Stimulated activated CD4-positive, alpha-beta T cell treated with anti-CD3 and anti-CD28 coated beads, Interleukin-12 subunit alpha, Interleukin-12 subunit beta, amount 100 ng/mL, for 4 hours (primary cell): ENCODE measurements around the gene LTB4R.

Experiments used
- DNase-seq: peaks from one replicate; pipeline ENCODE4 v3.0.0-alpha.2; 2020

The LTB4R gene, protein sequence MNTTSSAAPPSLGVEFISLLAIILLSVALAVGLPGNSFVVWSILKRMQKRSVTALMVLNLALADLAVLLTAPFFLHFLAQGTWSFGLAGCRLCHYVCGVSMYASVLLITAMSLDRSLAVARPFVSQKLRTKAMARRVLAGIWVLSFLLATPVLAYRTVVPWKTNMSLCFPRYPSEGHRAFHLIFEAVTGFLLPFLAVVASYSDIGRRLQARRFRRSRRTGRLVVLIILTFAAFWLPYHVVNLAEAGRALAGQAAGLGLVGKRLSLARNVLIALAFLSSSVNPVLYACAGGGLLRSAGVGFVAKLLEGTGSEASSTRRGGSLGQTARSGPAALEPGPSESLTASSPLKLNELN

GRCh38 chr14:24310646-24311604 lies at the start of gene LTB4R:
Gene LTB4R (plus strand): TSS chr14:24311502. CDS start chr14:24315652, 4,150 bp downstream.
- peak; percentile 50 for DNase-seq

DNA sequence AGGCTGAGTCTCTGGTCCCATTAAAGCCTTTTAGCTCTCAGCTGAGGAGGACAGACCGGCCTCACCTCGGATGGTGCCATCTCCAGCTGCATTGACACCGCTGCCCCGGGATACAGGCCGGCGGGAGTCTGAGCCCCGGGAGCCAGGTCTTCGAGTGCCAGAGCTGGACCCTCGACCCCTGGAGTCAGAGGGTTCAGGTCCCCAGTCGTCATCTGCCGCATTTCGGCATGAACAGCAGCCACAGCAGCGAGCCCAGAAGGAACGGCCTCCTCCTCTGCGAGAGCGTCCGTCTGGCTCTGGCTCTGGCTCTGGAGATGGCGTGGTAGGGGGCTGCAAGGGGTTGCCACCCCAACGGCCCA lies 49.4 kb upstream of the LTB4R start:
- no peak for DNase-seq

DNA sequence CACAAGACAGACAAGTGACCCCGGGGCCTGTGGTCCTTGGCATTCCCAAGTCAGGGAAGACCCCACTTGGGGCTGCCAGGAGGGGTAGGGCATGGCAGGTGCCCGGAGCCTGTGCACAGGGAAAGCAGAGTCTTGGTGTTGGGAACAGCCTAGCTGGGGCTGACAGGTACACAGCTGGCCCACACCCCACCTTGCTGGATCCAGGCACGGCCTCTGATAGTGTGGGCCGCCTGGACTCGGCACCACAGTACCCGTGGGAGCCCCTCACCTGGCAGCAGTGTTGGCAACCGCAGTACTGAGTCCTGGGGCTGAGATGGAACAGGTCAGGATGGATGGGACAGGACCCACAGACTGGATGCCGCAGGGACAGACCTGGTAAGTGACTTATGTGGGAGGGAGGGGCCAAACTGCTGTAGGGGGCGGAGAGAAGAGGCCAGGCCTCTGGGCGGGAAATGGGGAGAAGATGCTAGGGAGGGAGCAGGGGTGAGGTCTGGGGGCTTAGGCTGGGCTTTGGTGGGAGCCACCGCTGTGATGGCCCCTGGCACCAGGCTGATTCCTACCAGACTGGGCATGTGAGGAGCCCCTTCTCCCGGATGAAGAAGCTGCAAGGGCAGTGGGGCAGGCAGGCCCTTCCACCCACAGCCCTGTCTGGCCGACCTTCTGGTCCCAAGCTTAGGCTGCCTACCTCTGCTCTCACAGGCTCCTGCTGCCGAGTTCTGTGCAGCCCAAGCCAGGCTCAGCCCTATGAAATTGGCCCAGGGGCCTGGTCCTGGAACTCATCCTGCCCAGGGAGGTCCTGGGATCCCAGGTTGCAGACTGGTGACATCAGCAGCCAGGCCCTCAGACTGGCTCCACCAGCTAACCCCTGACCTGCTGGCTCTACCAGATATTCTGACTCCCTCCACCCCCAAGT lies 48.2 kb upstream of the LTB4R start, which contains the start of gene TGM1:
TGM1 (minus strand) TSS at position 357 of the 913 bp plus-strand sequence. CDS start 825 bp downstream, outside the sequence.
- no peak for DNase-seq

DNA sequence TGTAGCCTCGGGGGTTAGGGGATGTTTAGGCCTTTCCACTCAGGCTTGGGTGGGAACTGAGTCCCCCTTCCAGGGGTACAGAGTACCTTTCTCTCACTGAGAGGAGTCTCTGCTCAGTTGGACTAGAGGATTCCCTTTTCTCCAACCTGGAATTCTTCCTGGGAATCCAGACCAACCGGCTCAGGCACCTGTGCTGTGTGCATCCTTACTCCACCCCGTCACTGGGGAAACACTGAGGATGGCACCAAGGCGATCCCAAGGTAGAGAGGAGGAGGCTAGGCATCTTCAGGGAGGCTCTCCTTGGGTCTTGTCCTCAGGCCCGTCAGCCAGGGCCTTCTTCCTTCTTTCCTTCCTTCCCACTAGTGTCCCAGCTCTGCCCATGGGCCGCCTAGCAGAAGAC lies 47.5 kb upstream of the LTB4R start:
- DNase-seq: no peak

GRCh38 chr14:24264298-24264697 lies 47.0 kb upstream of the LTB4R start:
- DNase-seq: no peak

- no peak for DNase-seq
These were observed 44.7 kb upstream of the LTB4R start for GRCh38 chr14:24266344-24267244.

DNA sequence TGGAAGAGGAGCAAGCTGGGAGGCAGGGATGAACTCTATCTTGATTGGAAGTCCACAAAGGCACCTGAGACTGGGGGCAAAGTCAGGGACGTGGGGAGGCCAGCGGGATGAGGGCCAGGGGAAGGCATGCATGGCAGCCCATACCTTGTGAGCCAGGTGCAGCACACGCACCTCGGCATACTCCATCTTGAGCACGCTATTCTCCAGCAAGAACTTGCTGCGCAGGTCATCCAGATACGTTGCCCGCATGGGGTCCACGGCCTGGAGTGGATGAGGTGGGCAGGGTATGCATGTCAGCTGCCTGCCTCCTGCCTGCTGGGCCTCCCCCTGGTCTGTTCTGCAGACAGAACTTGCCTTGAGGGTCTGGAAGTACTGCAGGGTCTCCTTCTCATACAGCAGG lies 43.8 kb upstream of the LTB4R start:
- DNase-seq: no peak

DNA sequence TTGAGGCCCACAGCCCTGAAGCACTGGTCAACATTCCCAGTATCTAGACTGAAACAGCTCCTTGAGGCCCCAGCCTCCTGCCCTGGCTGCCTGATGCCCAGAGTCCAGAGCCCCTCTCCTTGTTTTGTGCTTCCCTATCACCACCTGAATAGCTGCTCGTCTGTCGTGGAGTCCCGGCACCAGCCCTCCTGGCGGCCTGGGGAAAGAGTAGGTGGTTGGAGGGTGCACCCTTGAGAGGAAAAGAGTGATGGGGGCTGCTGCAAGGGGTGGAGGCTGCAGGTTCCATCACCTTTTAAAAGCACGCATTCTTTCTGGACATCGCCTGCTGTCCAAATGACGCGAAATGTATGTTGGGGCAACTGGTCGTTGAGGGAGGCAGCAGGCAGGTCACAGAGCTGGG lies 43.1 kb upstream of the LTB4R start:
- no peak for DNase-seq

DNA sequence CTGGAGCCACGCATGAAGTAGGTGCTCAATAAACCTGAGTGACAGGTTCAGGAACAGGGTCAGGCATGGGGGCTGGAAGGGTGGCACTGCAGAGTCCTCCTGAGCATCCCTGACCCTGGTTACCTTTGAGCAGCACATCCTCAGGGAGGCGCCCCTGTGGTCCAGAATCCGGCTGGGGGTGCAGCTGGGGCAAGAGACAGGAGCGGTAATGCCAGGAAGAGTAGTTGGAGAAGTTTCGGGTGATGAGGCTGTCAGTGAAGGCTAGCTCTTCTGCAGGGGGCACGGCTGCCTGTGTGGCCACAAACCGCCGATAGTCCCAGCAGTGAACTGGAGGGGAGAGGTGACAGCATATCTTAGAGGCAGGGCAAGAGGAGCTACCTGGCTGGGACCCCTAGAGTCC lies 41.9 kb upstream of the LTB4R start:
- no peak for DNase-seq

DNA sequence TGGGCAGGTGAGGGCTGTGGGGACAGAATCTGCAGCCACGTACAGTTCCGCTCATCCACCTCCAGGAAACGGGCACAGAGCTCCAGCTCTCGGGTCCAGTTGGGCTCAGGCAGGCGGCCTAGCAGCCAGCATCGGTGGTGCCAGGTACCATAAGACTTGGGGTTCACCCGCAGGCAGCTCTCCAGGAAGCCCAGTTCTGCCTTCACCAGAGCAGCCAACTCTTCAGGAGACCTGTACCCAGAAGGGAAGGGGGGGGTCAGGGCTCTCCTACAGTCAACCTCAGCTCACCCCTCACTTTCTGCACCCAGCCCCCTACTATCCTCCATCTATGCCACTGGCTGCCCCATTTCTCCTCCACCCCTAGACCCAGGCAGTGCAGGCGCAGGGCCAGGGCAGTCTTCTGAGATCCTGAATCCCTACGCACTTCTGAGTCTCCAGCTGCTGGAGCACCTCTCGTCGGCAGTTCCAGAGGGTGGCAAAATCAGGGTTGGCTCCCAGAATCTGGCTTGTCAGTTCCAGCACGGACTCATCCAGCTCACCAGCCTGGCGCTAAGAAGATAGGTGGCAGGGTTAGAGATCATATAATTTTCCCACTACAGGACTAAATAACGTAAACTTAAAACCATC lies 41.3 kb upstream of the LTB4R start:
- no peak for DNase-seq

DNA sequence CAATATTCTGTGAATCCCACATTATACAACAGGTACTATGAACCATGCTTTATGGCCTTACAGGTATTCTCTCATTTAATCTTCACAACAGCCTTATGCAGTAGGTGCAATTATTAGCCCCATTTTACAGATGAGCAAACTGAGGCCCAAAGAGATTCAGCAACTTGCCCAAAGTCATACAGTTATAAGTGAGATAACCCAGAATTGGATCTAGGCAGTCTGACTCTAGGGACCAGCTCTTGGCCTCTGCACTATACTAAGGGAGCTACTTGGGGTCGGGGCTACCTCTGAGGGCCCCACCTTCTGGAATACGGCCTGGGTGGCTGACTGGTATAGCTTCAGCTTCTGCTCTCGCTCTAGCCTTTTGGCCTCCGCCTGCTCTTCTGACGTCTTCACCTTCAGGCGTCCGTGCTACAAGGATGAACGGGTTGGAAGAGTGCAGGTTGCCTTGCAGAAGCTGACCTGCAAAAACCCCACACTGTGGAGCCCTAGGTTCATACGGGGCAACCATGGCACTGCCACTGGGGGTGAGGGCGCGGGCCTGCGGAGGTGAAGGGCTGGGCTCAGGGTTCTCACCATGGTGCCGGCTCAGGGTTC lies 40.7 kb upstream of the LTB4R start:
- DNase-seq: no peak

GRCh38 chr14:24271134-24271833 lies 40.0 kb upstream of the LTB4R start, which contains the start of gene RABGGTA:
Gene RABGGTA (minus strand): TSS chr14:24271597. CDS start chr14:24271115, 482 bp downstream.
- peak; percentile 84 for DNase-seq

GRCh38 chr14:24271834-24272263 lies 39.5 kb upstream of the LTB4R start:
- no peak for DNase-seq

DNA sequence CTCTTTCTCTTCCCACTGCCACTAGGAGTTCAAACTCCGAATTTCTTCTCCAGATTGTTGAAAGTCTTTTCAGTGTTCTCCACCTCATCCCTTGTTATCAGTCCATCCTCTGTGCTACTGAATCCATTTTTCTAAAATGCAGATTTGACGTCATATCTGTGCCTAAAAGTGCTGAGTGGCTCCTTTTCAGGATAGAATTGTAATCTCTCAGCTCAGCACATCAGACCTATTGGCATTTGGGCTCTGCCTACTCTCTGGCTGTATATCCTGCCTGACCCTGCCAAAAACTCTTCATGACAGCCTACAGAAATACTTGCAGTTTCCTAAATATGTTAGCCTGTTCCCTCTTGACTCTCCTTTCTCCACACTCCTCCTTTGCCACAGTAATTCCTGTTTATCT lies 38.8 kb upstream of the LTB4R start:
- DNase-seq: no peak

- DNase-seq: no peak
These were observed 37.8 kb upstream of the LTB4R start for GRCh38 chr14:24273422-24273998.

DNA sequence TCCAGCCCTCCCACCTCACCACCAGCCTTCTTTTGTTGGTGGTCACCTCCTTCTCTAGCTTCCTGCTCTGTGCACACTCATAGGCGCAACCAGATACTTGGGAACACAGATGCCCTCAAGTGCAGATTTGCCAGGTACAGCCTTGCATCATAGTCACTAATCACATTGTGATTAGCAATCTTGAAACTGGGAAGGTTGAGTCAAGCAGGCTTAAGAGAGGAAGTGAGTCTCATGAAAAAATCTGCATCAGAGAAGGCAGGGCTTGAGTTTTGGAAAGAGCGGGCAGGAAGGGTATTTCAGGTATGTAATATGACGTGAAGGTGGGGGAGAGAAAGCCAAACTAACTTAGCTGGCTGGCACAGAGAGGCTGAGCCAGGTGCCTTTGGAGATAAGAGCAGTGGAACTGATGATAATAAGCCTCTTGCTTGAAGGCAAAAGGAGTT lies 37.2 kb upstream of the LTB4R start:
- DNase-seq: peak; percentile 34

DNA sequence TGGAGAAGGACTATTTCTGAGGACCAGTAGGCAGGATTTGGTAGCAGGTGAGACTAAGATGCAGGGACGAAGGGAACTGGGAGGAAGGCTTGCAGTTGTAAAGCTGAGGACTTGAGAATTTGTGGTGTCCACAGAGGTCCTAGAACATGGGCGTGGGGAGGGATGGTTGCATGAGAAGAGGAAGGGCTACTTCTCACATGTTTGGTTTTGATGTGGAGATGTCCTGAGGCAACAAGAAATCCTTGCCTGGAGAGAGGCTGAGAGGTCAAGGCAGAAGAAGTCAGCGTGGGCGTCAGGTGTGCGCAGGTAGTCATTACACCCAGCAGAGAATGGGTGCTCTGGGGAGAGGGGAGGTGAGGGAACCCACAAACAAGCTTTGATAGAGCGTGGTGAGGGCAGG lies 34.2 kb upstream of the LTB4R start:
- DNase-seq: no peak

GRCh38 chr14:24277606-24278321 lies 33.5 kb upstream of the LTB4R start:
- peak; percentile 13 for DNase-seq

DNA sequence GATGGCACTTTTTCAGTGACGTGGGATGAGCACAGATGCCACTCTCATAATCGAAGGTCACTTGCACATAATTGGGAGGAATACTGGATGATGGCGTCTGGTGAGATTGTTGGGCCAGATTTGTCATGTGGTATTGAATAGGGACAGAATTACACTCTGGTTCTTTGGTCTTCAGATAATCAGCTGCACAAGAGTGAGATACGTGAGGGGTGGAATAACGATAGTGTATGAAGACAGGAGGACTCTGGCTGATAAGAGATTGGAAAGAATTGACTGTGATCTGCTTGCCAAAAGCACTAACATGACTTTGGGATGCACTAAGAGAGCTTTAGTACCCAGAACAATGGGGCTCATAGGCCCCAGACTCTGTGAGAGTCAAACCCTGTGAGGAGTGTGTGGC lies 32.9 kb upstream of the LTB4R start:
- no peak for DNase-seq
